RWPE1 (cell line): ENCODE measurements around the gene EPM2A.
"Not testable (repeated sequence)": the region's sequence is repeated elsewhere in the genome, so short reads cannot be mapped to it uniquely, and the experiment has no call there.

Experiments
- CTCF ChIA-PET: fragments of 350-600 bp; sonication (Branson Sonifier 250); formaldehyde crosslinking; extraction: SDS; loops from one replicate; lab custom pipeline; 2021; lab: Yijun Ruan, JAX
- POLR2A ChIA-PET: fragments of 400-600 bp; formaldehyde crosslinking; extraction: SDS; loops from one replicate; lab custom pipeline; 2020; ENCODE audit warnings: antibody characterized with exemption; ENCODE audit not compliant: low non-redundant PET; lab: Yijun Ruan, JAX
- DNase-seq: peaks from one replicate; pipeline ENCODE4 v3.0.0; 2012; ENCODE audit warnings: low spot score
- H3K27ac ChIP-seq: fragments of 450-650 bp; 2 replicates; pipeline ENCODE4 v1.5.1; 2017
- TF ChIP-seq, protein P1 (sequence below): fragments of 450-650 bp; conservative IDR thresholded peaks from 2 replicates; pipeline ENCODE4 v1.5.1; 2017; ENCODE audit warnings: low read depth, mild to moderate bottlenecking

The EPM2A gene

GRCh38 chr6:145745861-145746260 lies 10.5 kb upstream of the EPM2A start:
- POLR2A ChIA-PET: no interaction called here

DNA sequence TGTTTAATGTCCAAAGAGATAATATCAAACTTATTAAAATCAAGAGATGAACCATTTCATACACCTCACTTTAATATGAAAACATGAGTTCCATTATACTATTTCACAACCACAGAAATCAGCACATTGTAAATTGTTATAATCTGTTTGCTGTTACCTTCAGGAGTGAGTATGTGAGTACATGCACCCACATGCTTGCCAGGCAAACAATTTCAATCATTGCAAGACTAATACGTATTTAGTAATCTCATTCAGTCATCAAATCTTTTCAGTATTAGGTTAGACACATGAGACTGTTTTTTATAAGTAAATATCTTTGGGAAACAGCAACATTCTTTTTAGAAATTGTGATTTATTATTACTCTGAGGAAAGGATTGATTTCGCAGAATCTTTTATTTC lies 9.3 kb upstream of the EPM2A start:
- POLR2A ChIA-PET: no interaction called here
- no peak overlapping the region for H3K27ac ChIP-seq
- peak; percentile 28 for DNase-seq
- TF ChIP-seq, protein P1, sequence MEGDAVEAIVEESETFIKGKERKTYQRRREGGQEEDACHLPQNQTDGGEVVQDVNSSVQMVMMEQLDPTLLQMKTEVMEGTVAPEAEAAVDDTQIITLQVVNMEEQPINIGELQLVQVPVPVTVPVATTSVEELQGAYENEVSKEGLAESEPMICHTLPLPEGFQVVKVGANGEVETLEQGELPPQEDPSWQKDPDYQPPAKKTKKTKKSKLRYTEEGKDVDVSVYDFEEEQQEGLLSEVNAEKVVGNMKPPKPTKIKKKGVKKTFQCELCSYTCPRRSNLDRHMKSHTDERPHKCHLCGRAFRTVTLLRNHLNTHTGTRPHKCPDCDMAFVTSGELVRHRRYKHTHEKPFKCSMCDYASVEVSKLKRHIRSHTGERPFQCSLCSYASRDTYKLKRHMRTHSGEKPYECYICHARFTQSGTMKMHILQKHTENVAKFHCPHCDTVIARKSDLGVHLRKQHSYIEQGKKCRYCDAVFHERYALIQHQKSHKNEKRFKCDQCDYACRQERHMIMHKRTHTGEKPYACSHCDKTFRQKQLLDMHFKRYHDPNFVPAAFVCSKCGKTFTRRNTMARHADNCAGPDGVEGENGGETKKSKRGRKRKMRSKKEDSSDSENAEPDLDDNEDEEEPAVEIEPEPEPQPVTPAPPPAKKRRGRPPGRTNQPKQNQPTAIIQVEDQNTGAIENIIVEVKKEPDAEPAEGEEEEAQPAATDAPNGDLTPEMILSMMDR: no peak
- CTCF ChIA-PET: no interaction called here

More at GRCh38 chr6:145745861-145746260, 10.5 kb upstream of the EPM2A start:
- CTCF ChIA-PET: interaction anchor here (0.7 kb wide), 1 partner anchor 129 kb away, joined by 3 read pairs; no protein-coding TSS in a partner anchor
- no peak overlapping the region for H3K27ac ChIP-seq
- DNase-seq: no peak
- TF ChIP-seq, protein P1: no peak

DNA sequence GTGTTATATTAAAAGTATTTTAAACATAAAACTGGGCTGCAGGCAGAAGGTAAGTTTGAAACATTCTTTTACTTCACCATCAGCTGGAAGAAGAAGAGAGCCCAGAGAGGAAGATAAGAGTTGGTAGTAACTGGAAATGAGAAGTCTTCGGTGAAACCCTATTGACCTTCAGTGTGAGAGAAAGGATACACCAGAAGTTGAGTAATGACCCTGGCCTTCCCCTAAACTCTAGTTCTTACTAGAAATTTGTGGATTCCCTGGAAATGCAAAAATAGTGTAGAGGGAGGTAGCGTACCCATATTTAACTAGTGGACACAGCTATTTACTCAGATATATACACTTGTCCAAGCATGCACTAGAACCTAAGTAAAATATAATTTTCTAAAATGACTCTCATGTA lies 8.0 kb upstream of the EPM2A start:
- ChIA-PET CTCF (no interaction called here), POLR2A (interaction anchor here (1.1 kb wide), 1 partner anchor 8 kb away, joined by 15 read pairs; no protein-coding TSS in a partner anchor)
- no peak overlapping the region for H3K27ac ChIP-seq
- TF ChIP-seq, protein P1: no peak
- DNase-seq: no peak

GRCh38 chr6:145742472-145742871 lies 7.2 kb upstream of the EPM2A start:
- POLR2A ChIA-PET, CTCF ChIA-PET, DNase-seq, H3K27ac ChIP-seq: not testable (repeated sequence)

DNA sequence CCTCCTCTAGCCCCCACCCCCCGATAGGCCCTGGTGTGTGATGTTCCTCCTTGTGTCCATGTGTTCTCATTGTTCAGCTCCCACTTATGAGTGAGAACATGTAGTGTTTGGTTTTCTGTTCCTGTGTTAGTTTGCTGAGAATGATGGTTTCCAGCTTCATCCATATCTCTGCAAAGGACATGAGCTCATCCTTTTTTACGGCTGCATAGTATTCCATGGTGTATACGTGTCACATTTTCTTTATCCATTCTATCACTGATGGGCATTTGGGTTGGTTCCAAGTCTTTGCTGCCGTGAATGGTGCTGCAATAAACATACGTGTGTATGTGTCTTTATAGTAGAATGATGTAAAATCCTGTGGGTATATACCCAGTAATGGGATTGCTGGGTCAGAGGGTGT lies 4.4 kb upstream of the EPM2A start:
- POLR2A ChIA-PET, DNase-seq, H3K27ac ChIP-seq, CTCF ChIA-PET: not testable (repeated sequence)

GRCh38 chr6:145738265-145738664 lies 2.9 kb upstream of the EPM2A start:
- POLR2A ChIA-PET: no interaction called here
- no peak for DNase-seq
- CTCF ChIA-PET: no interaction called here
- TF ChIP-seq, protein P1: no peak
- H3K27ac ChIP-seq: no peak overlapping the region

DNA sequence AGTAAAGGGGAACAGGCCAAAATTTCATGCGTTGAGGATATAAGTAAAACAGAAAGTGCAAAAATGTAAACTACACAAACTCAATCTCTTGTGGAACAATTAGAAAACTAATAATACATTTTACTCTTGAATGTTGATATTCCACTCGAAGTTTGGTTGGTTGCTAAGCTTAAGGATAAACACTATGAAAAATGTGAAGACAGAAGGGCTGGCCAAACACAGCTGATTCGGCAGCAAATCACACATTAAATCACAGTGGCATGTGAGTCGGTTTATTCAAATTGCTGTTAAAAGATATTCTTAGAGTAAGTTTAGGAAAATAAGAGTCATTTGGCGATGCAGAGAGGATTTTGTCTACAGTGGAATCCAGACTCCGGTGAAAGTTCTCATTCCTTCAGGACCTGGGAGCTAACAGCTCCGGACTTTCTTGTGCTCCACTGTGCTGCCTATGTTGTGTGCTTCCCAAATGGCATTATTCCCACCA lies 1.4 kb upstream of the EPM2A start:
- ChIA-PET CTCF (interaction anchor here (0.6 to 0.7 kb wide), 3 partner anchors 356 to 1697 kb away, joined by 3 to 4 read pairs (median 4); no protein-coding TSS in a partner anchor), POLR2A (no interaction called here)
- no peak overlapping the region for H3K27ac ChIP-seq
- TF ChIP-seq, protein P1: no peak
- DNase-seq: no peak
